A549 (cell line): ENCODE results near the gene CMTM5. TPM values are rescaled to one million over a fixed set of nuclear protein-coding genes. Genes with fewer than 3 reads are reported as not detected.

Experiments
- ATAC-seq, 2 experiments: fragments of 200-7000 bp in 1 of 2; fragments of >200 bp in 1 of 2; cut with Nextera tagmentation in 1 of 2; cut with Tn5 transposase in 1 of 2; 3 replicates each; pipeline versions ENCODE4 v1.8.0 to v1.9.1; 2018 to 2020; ENCODE audit warnings: mild to moderate bottlenecking in 1 of 2, moderate library complexity in 1 of 2
- CTCF ChIA-PET: fragments of 300-600 bp; sonication (Branson Sonifier 250); formaldehyde crosslinking; extraction: SDS; loops from one replicate; lab custom pipeline; 2021; ENCODE audit warnings: antibody characterized with exemption, inconsistent platforms; lab: Yijun Ruan, JAX
- POLR2A ChIA-PET: fragments of 350-600 bp; formaldehyde crosslinking; extraction: SDS; loops from one replicate; lab custom pipeline; 2021; ENCODE audit warnings: antibody characterized with exemption, inconsistent platforms; lab: Yijun Ruan, JAX
- DNase-seq, 2 experiments: peaks; one replicate each; pipeline versions ENCODE4 v3.0.0 to v3.0.0-alpha.2; 2011 to 2016; ENCODE audit warnings: low read depth in 1 of 2, low spot score in 1 of 2
- FAIRE-seq: peaks from 2 replicates; lab custom pipeline; 2011; peaks lifted over from hg19 to GRCh38; lab: Jason Lieb, UNC
- H3K27ac ChIP-seq, 2 experiments: fragments of >200 bp; sonication (Bioruptor Twin); formaldehyde crosslinking; 3 replicates each; pipeline ENCODE4 v1.5.1; 2016 to 2017
- H3K4me1 ChIP-seq: fragments of >200 bp; sonication (Bioruptor Twin); formaldehyde crosslinking; 3 replicates; pipeline ENCODE4 v1.6.1; 2016
- H3K4me2 ChIP-seq: fragments of >200 bp; sonication (Bioruptor Twin); formaldehyde crosslinking; 3 replicates; pipeline ENCODE4 v1.6.1; 2016
- H3K4me3 ChIP-seq: fragments of >200 bp; sonication (Bioruptor Twin); formaldehyde crosslinking; 3 replicates; pipeline ENCODE4 v1.5.1; 2016
- H3K9me3 ChIP-seq: fragments of >200 bp; sonication (Bioruptor Twin); formaldehyde crosslinking; 3 replicates; pipeline ENCODE4 v1.6.1; 2016
- BHLHE40 ChIP-seq: IDR thresholded peaks from 2 replicates; pipeline ENCODE4 v1.6.1; 2012; ENCODE audit warnings: low read depth, low read length, inconsistent platforms
- CBX8 ChIP-seq: fragments of 200-600 bp; sonication (generic); IDR thresholded peaks from 2 replicates; pipeline ENCODE4 v1.6.1; 2016
- CHD4 ChIP-seq: fragments of 200-600 bp; sonication (generic); IDR thresholded peaks from 2 replicates; pipeline ENCODE4 v1.6.1; 2016; ENCODE audit warnings: antibody characterized with exemption, mild to moderate bottlenecking, borderline replicate concordance
- E2F6 ChIP-seq: IDR thresholded peaks from 2 replicates; pipeline ENCODE4 v1.6.1; 2012; ENCODE audit warnings: low read depth, borderline replicate concordance
- EHF ChIP-seq: fragments of 250-450 bp; sonication (Bioruptor Pico); IDR thresholded peaks from 2 replicates; pipeline ENCODE4 v1.5.0; 2020; ENCODE audit warnings: mild to moderate bottlenecking
- EHMT2 ChIP-seq: fragments of 200-600 bp; sonication (generic); IDR thresholded peaks from 2 replicates; pipeline ENCODE4 v1.6.1; 2016; ENCODE audit warnings: antibody characterized with exemption, low read depth, mild to moderate bottlenecking, moderate library complexity
- ESRRA ChIP-seq: fragments of 150-350 bp; IDR thresholded peaks from 2 replicates; pipeline ENCODE4 v1.6.1; 2014; ENCODE audit warnings: mild to moderate bottlenecking, low read length, borderline replicate concordance
- FOSL2 ChIP-seq, 2 experiments: fragments of 450-650 bp in 1 of 2; fragments of >200 bp in 1 of 2; sonication (Bioruptor Twin) in 1 of 2; formaldehyde crosslinking; IDR thresholded peaks; 2 replicates each; pipeline versions ENCODE4 v1.5.0 to v1.6.1; 2016 to 2020; ENCODE audit warnings: mild to moderate bottlenecking in 1 of 2, moderate library complexity in 1 of 2
- FOXS1 ChIP-seq: fragments of 250-450 bp; sonication (Bioruptor Pico); IDR thresholded peaks from 2 replicates; pipeline ENCODE4 v1.5.0; 2020; ENCODE audit warnings: mild to moderate bottlenecking, moderate library complexity
- GATA3 ChIP-seq: IDR thresholded peaks from 2 replicates; pipeline ENCODE4 v1.6.1; 2012; ENCODE audit warnings: borderline replicate concordance
- HES2 ChIP-seq: fragments of >200 bp; sonication (Bioruptor Twin); formaldehyde crosslinking; IDR thresholded peaks from 2 replicates; pipeline ENCODE4 v1.6.1; 2016
- HOXA7 ChIP-seq: fragments of 250-450 bp; sonication (Bioruptor Pico); IDR thresholded peaks from 2 replicates; pipeline ENCODE4 v1.5.0; 2020; ENCODE audit warnings: mild to moderate bottlenecking, moderate library complexity
- HOXB13 ChIP-seq: fragments of 250-450 bp; sonication (Bioruptor Pico); IDR thresholded peaks from 2 replicates; pipeline ENCODE4 v1.5.0; 2020; ENCODE audit warnings: low read depth, mild to moderate bottlenecking, moderate library complexity
- JUN ChIP-seq, 2 experiments: fragments of >200 bp; sonication (Bioruptor Twin); formaldehyde crosslinking; IDR thresholded peaks; 2 replicates in 1 of 2; 3 replicates in 1 of 2; pipeline ENCODE4 v1.6.1; 2016 to 2017
- KDM5A ChIP-seq: fragments of 200-600 bp; sonication (generic); IDR thresholded peaks from 2 replicates; pipeline ENCODE4 v1.6.1; 2016; ENCODE audit warnings: antibody characterized with exemption, mild to moderate bottlenecking
- MAFK ChIP-seq: fragments of 450-650 bp; IDR thresholded peaks from 2 replicates; pipeline ENCODE4 v1.6.1; 2014; ENCODE audit not compliant: partially characterized antibody
- MAX ChIP-seq: IDR thresholded peaks from 2 replicates; pipeline ENCODE4 v1.6.1; 2012
- NFE2L2 ChIP-seq: fragments of 150-350 bp; conservative IDR thresholded peaks from 2 replicates; pipeline ENCODE4 v1.6.1; 2014; ENCODE audit warnings: low read length
- NPAS2 ChIP-seq: fragments of 250-450 bp; sonication (Bioruptor Pico); IDR thresholded peaks from 2 replicates; pipeline ENCODE4 v1.8.0; 2022; ENCODE audit warnings: mild to moderate bottlenecking, moderate library complexity, borderline replicate concordance
- PBX3 ChIP-seq: IDR thresholded peaks from 2 replicates; pipeline ENCODE4 v1.6.1; 2012
- PHF8 ChIP-seq: fragments of 200-600 bp; sonication (generic); IDR thresholded peaks from 2 replicates; pipeline ENCODE4 v1.6.1; 2016; ENCODE audit warnings: low read depth, mild to moderate bottlenecking, antibody characterized with exemption, moderate library complexity, borderline replicate concordance
- POLR2AphosphoS2 ChIP-seq: conservative IDR thresholded peaks from 2 replicates; pipeline ENCODE4 v1.6.1; 2012; ENCODE audit warnings: low read length, improper control_type of control experiment, inconsistent platforms
- RNF2 ChIP-seq: fragments of 200-600 bp; sonication (generic); IDR thresholded peaks from 2 replicates; pipeline ENCODE4 v1.6.1; 2016; ENCODE audit warnings: low read depth, mild to moderate bottlenecking, antibody characterized with exemption, moderate library complexity, borderline replicate concordance
- TFCP2L1 ChIP-seq: fragments of 250-450 bp; sonication (Bioruptor Pico); IDR thresholded peaks from 2 replicates; pipeline ENCODE4 v1.5.0; 2021; ENCODE audit warnings: mild to moderate bottlenecking
- ZNF302 ChIP-seq: fragments of 250-450 bp; sonication (Bioruptor Pico); IDR thresholded peaks from 2 replicates; pipeline ENCODE4 v1.9.0; 2021; ENCODE audit warnings: inconsistent platforms, mild to moderate bottlenecking, moderate library complexity
- WGBS: methylation state at CpG from one replicate; pipeline ENCODE4 v1.1.6; 2017; ENCODE audit errors: missing lambda C conversion rate; 5-methylcytosine and 5-hydroxymethylcytosine counted together
- polyA plus RNA-seq, 4 experiments: library from polyadenylated mRNA; depleted of rRNA in 3 of 4; stranded (reverse); fragments of >200 nt; fragmentation: RNase III in 1 of 4; extraction: RNeasy Plus Mini Kit Qiagen cat#74134 plus additional on column Dnase treatment in 1 of 4; gene quantifications; 2 replicates in 3 of 4; 3 replicates in 1 of 4; pipeline ENCODE4 v1.2.3, GENCODE V29; 2011 to 2017

CMTM5 gene
- polyA plus RNA-seq, 2 of the 4 experiments (the other 2 are of a cell fraction): not detected

- H3K4me3 ChIP-seq: no peak overlapping the region
- WGBS: 38% methylated on average over 16 of the region's 51 CpGs
- FAIRE-seq (no peak), ATAC-seq (no peak), DNase-seq (no peak)
- POLR2A ChIA-PET: no interaction called here
- TF ChIP-seq FOXS1 (no peak), ZNF302 (CRISPR knock-in tag) (no peak), PBX3 (no peak), EHF (CRISPR knock-in tag) (no peak), TFCP2L1 (CRISPR knock-in tag) (no peak), E2F6 (no peak), RNF2 (no peak), PHF8 (no peak), EHMT2 (no peak), NFE2L2 (no peak), KDM5A (no peak), NPAS2 (CRISPR knock-in tag) (no peak), FOSL2 (IDR thresholded peaks at IDR 0.05) (no peak), FOSL2 (CRISPR knock-in tag; IDR thresholded peaks at IDR 0.05) (no peak), POLR2AphosphoS2 (no peak), MAX (no peak), BHLHE40 (no peak), CHD4 (no peak), HES2 (no peak), CBX8 (no peak)
- TF ChIP-seq, all 56 proteins: peak for 0
- Histone ChIP-seq H3K9me3 (no peaks in the 10 kb centered on the region), H3K4me1 (no peaks in the 10 kb centered on the region), H3K27ac (no peak overlapping the region), H3K4me2 (peak overlapping the region; percentile 30; the same call in 2 of the 3 replicates)
- CTCF ChIA-PET: interaction anchor here (6.2 kb wide), 1 partner anchor 12 kb away, joined by 62 read pairs; the partner anchor contains the start of gene CMTM5
Measured at GRCh38 chr14:23365732-23366425, 11.0 kb upstream of the CMTM5 start.

GRCh38 chr14:23366426-23366921, 10.4 kb upstream of the CMTM5 start:
- no peaks in the 10 kb centered on the region for H3K4me1 ChIP-seq
- H3K27ac ChIP-seq: no peak overlapping the region
- no peak overlapping the region for H3K4me3 ChIP-seq
- no peak for FAIRE-seq
- ChIA-PET CTCF (interaction anchor here (1.7 to 6.2 kb wide), 2 partner anchors 12 to 40 kb away, joined by 5 to 62 read pairs; partner anchors contain the start of gene CMTM5), POLR2A (no interaction called here)
- DNase-seq: no peak
- 77% methylated on average over 17 of the region's 34 CpGs for WGBS
- no peak for TF ChIP-seq HOXA7 (CRISPR knock-in tag)
- no peak for TF ChIP-seq CHD4
- no peak for TF ChIP-seq GATA3
- TF ChIP-seq JUN (IDR thresholded peaks at IDR 0.05): no peak
- no peak for TF ChIP-seq HES2
- no peak for TF ChIP-seq MAFK
- TF ChIP-seq ESRRA: no peak
- TF ChIP-seq ZNF302 (CRISPR knock-in tag): no peak
- TF ChIP-seq HOXB13 (CRISPR knock-in tag): no peak
- no peak for TF ChIP-seq KDM5A
- H3K4me2 ChIP-seq: no peak overlapping the region
- no peaks in the 10 kb centered on the region for H3K9me3 ChIP-seq
- ATAC-seq: no peak; a peak in 1 of 6 replicates
